ENCODE measurements around the gene COA3.
A peak's percentile ranks its signal among the peaks of the same experiment; 100 is the strongest.

The COA3 gene, protein sequence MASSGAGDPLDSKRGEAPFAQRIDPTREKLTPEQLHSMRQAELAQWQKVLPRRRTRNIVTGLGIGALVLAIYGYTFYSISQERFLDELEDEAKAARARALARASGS

GRCh38 chr17:42798383-42799380, at the start of gene COA3, which contains the start of gene CNTD1:
TSS of gene COA3 (minus strand) at chr17:42798704. CDS start at chr17:42798681, 23 bp downstream.
TSS of gene CNTD1 (plus strand) at chr17:42798861. CDS start at chr17:42799068, 207 bp downstream.
- peak; percentile 75 for DNase-seq (ENCODE audit: low read depth, low spot score)

DNA sequence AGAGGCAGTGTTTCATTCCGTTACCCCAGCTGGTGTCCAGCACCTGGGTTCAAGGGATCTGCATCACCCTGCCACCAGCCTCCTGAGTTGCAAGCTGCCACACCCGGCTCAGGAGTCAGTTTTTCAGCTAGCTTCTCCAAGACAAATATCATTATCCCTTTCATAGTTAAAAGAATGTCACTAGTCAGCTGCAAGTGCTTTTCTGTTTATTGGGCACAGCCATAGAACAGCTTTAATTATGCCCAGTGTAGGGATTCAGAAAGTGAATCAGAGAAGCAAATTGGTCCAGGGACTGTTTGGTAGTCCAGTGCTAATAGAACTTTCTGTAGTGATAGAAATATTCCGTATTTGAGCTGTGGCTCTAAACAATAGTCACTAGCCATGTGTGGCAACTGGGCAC, 49.6 kb upstream of the COA3 start:
- DNase-seq (ENCODE audit: low read depth, low spot score) = no peak

DNA sequence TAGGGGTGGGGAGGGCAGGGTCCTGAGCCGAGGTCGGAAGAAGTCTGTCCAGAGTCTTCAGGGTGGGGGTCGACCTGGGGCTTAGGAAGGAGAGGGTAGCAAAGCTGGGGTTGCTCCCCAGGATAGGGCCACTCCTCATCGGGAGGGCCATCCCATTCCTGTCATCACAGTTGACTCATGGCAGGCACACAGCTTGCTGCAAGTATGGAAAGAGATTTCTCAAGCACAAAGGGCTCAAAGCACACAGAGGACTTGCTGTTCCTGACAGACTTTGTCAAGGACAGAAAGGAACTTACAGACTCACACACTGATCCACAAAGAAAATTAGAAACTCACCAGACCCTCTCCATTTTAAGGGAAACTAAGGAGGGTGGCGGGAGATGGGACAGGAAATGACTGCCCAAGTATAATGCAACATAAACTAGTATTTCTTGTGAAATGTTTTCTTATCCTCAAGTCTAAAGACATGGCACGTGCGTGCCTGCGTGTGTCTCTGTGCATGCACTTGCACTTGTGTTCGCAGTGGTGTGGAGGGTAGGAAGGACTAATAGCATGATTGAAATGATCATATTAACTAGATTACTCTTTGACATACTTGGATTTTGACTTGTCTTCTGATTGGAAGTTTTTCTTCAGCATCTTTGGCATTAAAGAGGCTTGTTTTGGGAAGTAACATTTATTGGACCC, 48.2 kb upstream of the COA3 start:
- no peak for DNase-seq (ENCODE audit: low read depth, low spot score)

GRCh38 chr17:42845918-42846593, 47.6 kb upstream of the COA3 start:
- DNase-seq (ENCODE audit: low read depth, low spot score) = no peak

- no peak for DNase-seq (ENCODE audit: low read depth, low spot score)
These were observed 47.0 kb upstream of the COA3 start for GRCh38 chr17:42845556-42845917.

DNA sequence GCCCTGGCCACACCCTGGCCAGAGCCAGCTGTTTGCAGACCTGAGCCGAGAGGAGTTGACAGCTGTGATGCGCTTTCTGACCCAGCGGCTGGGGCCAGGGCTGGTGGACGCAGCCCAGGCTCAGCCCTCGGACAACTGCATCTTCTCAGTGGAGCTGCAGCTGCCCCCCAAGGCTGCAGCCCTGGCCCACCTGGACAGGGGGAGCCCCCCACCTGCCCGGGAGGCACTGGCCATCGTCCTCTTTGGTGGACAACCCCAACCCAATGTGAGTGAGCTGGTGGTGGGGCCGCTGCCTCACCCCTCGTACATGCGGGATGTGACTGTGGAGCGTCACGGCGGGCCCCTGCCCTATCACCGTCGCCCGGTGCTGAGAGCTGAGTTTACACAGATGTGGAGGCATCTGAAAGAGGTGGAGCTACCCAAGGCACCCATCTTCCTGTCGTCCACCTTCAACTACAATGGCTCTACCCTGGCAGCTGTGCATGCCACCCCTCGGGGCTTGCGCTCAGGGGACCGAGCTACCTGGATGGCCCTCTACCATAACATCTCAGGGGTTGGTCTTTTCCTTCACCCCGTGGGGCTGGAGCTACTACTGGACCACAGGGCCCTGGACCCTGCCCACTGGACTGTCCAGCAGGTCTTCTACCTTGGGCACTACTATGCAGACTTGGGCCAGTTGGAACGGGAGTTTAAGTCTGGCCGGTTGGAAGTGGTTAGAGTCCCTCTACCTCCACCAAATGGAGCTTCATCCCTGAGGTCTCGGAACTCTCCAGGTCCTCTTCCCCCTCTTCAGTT, 46.5 kb upstream of the COA3 start:
- no peak for DNase-seq (ENCODE audit: low read depth, low spot score)

- DNase-seq (ENCODE audit: low read depth, low spot score) = no peak
These were observed 45.8 kb upstream of the COA3 start, which contains the start of gene AOC2 for GRCh38 chr17:42844271-42844670. TSS of gene AOC2 (plus strand) at chr17:42844580. CDS start at chr17:42844627, 47 bp downstream.

- no peak for DNase-seq (ENCODE audit: low read depth, low spot score)
These were observed 44.9 kb upstream of the COA3 start for GRCh38 chr17:42843358-42843934.

GRCh38 chr17:42841975-42842685, 43.6 kb upstream of the COA3 start:
- no peak for DNase-seq (ENCODE audit: low read depth, low spot score)

GRCh38 chr17:42835732-42836131, 37.2 kb upstream of the COA3 start:
- no peak for DNase-seq (ENCODE audit: low read depth, low spot score)

DNA sequence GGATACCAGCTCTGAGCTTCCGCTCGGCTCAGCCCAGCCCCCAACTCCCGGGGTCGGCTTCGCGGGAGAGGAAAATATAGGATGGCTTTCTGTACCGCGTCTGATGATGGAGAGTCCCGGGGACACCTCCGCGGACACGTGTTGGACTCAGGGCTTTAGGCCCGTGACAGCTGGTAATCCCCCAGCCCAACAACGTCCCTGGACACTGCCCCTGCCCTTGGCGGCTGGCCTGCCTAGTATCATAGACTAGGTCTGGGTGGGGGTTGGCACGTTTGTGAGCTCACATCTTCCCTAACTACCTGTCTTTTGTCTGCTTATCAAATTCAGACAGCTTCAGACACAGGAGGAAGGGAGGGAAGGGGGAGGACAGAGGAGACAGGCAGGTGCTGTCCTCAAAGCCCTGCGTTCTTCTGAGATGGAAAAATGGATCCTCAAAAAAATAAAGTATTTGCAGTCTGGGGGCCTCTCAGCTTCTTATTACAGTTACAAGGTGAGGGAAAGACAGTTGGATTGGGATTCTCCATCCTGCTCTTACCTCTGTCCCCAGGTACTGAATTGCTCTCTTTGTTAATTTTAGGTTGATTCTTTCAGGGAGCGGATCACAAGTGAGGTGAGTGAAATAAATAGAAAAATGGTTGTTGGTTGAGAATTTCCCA, 35.4 kb upstream of the COA3 start:
- no peak for DNase-seq (ENCODE audit: low read depth, low spot score)

- peak; percentile 74 for DNase-seq (ENCODE audit: low read depth, low spot score)
These were observed 34.6 kb upstream of the COA3 start, which contains the start of gene PSME3 for GRCh38 chr17:42832934-42833766. TSS of gene PSME3 (plus strand) at chr17:42833397. CDS start at chr17:42833632, 235 bp downstream.

GRCh38 chr17:42832213-42832933, 33.9 kb upstream of the COA3 start:
- no peak for DNase-seq (ENCODE audit: low read depth, low spot score)

DNA sequence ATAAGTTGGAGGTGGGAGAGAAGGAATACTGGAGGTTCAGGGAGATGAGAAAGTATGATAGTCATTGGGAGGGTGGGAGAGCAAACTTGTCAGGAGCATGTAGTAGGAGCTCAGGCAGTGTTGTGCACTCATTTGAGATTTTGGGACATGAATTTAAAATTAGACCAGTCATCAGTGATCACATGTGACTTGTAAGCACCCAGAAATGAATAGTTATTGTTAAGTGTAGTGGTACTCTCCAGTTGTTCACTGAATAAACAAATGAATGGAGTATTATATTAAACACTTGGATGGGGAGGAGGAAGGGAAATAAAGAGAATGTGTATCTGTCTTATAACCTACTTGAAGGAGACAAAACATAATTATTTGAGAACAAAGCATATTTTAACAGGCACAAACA, 32.5 kb upstream of the COA3 start:
- no peak for DNase-seq (ENCODE audit: low read depth, low spot score)

GRCh38 chr17:42827472-42827871, 29.0 kb upstream of the COA3 start:
- DNase-seq (ENCODE audit: low read depth, low spot score) = no peak

GRCh38 chr17:42821176-42821575, 22.7 kb upstream of the COA3 start:
- DNase-seq (ENCODE audit: low read depth, low spot score) = no peak

DNA sequence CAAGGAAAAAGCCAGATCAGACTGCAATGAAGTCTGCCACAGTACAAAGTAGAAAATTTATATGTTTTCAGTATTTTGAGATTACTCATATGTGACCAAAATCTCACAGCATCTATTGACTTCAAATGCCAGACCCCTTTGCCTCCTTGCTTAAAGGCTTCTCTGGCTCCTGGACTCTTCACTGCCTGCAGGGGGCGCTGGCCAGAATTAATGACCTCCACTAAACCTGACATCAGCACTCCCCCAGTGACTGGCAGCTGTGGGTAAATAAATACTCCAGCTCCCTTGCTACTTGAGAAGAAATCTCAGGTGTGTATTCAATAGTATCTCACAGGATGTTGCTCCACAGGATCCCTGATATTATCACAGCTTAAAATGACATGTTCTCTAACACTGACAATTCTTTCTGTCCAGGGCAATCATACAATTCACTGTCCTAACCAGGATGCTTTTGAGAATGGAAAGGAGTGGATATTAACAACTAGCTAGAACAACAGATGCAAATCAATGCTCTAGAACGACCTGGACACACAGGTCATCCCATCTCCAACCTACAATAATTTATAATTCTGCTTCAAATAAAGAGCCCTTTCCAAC, 21.5 kb upstream of the COA3 start:
- DNase-seq (ENCODE audit: low read depth, low spot score) = no peak
